Heart left ventricle (tissue), 13 donors: Measurements from ENCODE around the gene IFNGR2.

Experiments
- POLR2A ChIP-seq, 2 donors: fragments of 450-650 bp; IDR thresholded peaks; one replicate each; pipeline ENCODE4 v1.6.1; 2017; ENCODE audit warnings: antibody characterized with exemption in 2 of 2, mild to moderate bottlenecking in 2 of 2, moderate library complexity in 2 of 2
- TF ChIP-seq, protein P1 (sequence below), 12 donors: fragments of 200-600 bp; sonication (generic) in 4 of 12; IDR thresholded peaks; one replicate each; pipeline versions ENCODE4 v1.5.0 to v1.8.0; 2018 to 2022; ENCODE audit warnings: antibody characterized with exemption in 12 of 12, mild to moderate bottlenecking in 5 of 12
- donor health status: ischemic (EF 13 %, LVEDD 7.1; RV severe dilation, severe dysfunction).
- donor health status: DM: no; HTN: yes; CAD: no.
- donor health status: DM: no; HTN: no; CAD: no.
- donor health status: ischemic (EF 25% LVEDD 6.9; RV normal size, moderate dysfunction).
- donor health status: ischemic (EF 25% LVEDD 5.7; RV mildly dilated, moderate dysfunction).
- donor health status: ischemic (EF 35%, LVEDD 5.7; RV mildly dilated, moderate dysfunction).
- donor health status: nonischemic (EF 11% LVEDD 7.7; RV severe dilation, severe dysfunction).
- donor health status: DM: yes; HTN: yes; CAD: no.
- donor health status: PGD.
- donor health status: ischemic (EF 29% LVEDD 5.4; RV normal size, mild dysfunction).
- donor health status: nonischemic (EF 23%, LVEDD 6.1; RV moderate dilation, normal function).

- TF ChIP-seq, protein P1, sequence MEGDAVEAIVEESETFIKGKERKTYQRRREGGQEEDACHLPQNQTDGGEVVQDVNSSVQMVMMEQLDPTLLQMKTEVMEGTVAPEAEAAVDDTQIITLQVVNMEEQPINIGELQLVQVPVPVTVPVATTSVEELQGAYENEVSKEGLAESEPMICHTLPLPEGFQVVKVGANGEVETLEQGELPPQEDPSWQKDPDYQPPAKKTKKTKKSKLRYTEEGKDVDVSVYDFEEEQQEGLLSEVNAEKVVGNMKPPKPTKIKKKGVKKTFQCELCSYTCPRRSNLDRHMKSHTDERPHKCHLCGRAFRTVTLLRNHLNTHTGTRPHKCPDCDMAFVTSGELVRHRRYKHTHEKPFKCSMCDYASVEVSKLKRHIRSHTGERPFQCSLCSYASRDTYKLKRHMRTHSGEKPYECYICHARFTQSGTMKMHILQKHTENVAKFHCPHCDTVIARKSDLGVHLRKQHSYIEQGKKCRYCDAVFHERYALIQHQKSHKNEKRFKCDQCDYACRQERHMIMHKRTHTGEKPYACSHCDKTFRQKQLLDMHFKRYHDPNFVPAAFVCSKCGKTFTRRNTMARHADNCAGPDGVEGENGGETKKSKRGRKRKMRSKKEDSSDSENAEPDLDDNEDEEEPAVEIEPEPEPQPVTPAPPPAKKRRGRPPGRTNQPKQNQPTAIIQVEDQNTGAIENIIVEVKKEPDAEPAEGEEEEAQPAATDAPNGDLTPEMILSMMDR (IDR thresholded peaks at IDR 0.05) = no peak
- no peak for TF ChIP-seq POLR2A (IDR thresholded peaks at IDR 0.05)
Observed at GRCh38 chr21:33368576-33368975, 34.6 kb upstream of the IFNGR2 start.
